PFSK-1 (cell line): ENCODE measurements around the gene PTDSS2.

Experiments
- FOXP2 ChIP-seq: optimal IDR thresholded peaks from 2 replicates; pipeline ENCODE3; 2011; ENCODE audit warnings: borderline replicate concordance, control low read depth, inconsistent platforms; ENCODE audit not compliant: insufficient read depth; ENCODE audit errors: extremely low read length, extremely low read depth
- POLR2AphosphoS5 ChIP-seq: IDR thresholded peaks from 2 replicates; pipeline ENCODE4 v1.6.1; 2012; ENCODE audit warnings: low read depth, mild to moderate bottlenecking, control low read depth, low read length, moderate library complexity
- SIN3A ChIP-seq: IDR thresholded peaks from 2 replicates; pipeline ENCODE4 v1.6.1; 2012; ENCODE audit warnings: mild to moderate bottlenecking, low read length, moderate library complexity, borderline replicate concordance; ENCODE audit not compliant: insufficient read depth
- TAF1 ChIP-seq: IDR thresholded peaks from 2 replicates; pipeline ENCODE4 v1.6.1; 2012; ENCODE audit warnings: low read length, control low read depth, borderline replicate concordance; ENCODE audit not compliant: insufficient read depth
- TF ChIP-seq, protein P1 (sequence below), 2 experiments: IDR thresholded peaks; 2 replicates each; pipeline versions ENCODE4 v1.6.1 to v1.8.0; 2011 to 2012; ENCODE audit warnings: low read depth in 2 of 2, low read length in 2 of 2, control low read depth in 1 of 2, inconsistent platforms in 1 of 2, mild to moderate bottlenecking in 1 of 2, moderate library complexity in 1 of 2; ENCODE audit not compliant: insufficient read depth in 1 of 2

DNA sequence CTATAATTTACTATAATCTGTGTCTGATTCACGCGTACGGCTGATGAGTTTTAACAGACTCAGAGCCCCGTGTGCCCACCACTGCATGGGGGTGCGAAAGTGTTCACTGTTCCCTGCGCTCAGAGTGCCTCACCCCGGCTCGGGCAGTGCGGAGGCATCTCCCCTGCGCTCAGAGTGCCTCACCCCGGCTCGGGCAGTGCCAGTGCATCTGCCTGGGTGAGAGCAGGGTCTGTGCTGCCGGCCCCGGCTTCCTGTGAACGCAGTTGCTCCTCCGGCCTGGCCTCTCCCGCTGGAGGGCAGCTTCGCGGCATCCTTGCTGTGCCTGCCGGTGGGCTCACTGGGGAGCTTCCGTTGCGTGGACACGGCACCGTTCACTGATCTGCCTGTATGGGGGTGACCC, 14.2 kb downstream of the PTDSS2 start:
- no peak for TF ChIP-seq TAF1
- TF ChIP-seq, protein P1, sequence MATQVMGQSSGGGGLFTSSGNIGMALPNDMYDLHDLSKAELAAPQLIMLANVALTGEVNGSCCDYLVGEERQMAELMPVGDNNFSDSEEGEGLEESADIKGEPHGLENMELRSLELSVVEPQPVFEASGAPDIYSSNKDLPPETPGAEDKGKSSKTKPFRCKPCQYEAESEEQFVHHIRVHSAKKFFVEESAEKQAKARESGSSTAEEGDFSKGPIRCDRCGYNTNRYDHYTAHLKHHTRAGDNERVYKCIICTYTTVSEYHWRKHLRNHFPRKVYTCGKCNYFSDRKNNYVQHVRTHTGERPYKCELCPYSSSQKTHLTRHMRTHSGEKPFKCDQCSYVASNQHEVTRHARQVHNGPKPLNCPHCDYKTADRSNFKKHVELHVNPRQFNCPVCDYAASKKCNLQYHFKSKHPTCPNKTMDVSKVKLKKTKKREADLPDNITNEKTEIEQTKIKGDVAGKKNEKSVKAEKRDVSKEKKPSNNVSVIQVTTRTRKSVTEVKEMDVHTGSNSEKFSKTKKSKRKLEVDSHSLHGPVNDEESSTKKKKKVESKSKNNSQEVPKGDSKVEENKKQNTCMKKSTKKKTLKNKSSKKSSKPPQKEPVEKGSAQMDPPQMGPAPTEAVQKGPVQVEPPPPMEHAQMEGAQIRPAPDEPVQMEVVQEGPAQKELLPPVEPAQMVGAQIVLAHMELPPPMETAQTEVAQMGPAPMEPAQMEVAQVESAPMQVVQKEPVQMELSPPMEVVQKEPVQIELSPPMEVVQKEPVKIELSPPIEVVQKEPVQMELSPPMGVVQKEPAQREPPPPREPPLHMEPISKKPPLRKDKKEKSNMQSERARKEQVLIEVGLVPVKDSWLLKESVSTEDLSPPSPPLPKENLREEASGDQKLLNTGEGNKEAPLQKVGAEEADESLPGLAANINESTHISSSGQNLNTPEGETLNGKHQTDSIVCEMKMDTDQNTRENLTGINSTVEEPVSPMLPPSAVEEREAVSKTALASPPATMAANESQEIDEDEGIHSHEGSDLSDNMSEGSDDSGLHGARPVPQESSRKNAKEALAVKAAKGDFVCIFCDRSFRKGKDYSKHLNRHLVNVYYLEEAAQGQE (IDR thresholded peaks at IDR 0.05; ENCODE audit: insufficient read depth in 1 of 2, low read depth in 2 of 2, low read length in 2 of 2): no peak
- no peak for TF ChIP-seq POLR2AphosphoS5
- TF ChIP-seq SIN3A: no peak
- TF ChIP-seq FOXP2: no peak
